GM23338 (cell line): Measurements from ENCODE around the gene KAZN.

Experiments used
- CREB1 ChIP-seq: fragments of 250-450 bp; sonication (Bioruptor Pico); IDR thresholded peaks from 2 replicates; pipeline ENCODE4 v1.5.0; 2020; ENCODE audit warnings: low read depth, mild to moderate bottlenecking, moderate library complexity
- CTCF ChIP-seq, 2 experiments: fragments of 200-600 bp in 1 of 2; sonication (generic) in 1 of 2; conservative IDR thresholded peaks; 2 replicates each; pipeline versions ENCODE4 v1.5.1 to v1.6.1; 2016 to 2017; ENCODE audit warnings: antibody characterized with exemption in 2 of 2, low read depth in 2 of 2, mild to moderate bottlenecking in 2 of 2, moderate library complexity in 1 of 2
- EZH2 ChIP-seq: fragments of 200-600 bp; sonication (generic); IDR thresholded peaks from one replicate; pipeline ENCODE4 v1.8.0; 2017; ENCODE audit warnings: antibody characterized with exemption, mild to moderate bottlenecking, low read depth; ENCODE audit not compliant: unreplicated experiment
- EZH2phosphoT487 ChIP-seq: fragments of 200-600 bp; sonication (generic); IDR thresholded peaks from one replicate; pipeline ENCODE4 v1.8.1; 2018; ENCODE audit warnings: antibody characterized with exemption; ENCODE audit not compliant: unreplicated experiment
- JUNB ChIP-seq: IDR thresholded peaks from one replicate; pipeline ENCODE4 v1.6.1; 2016; ENCODE audit warnings: antibody characterized with exemption; ENCODE audit not compliant: unreplicated experiment
- NANOG ChIP-seq: IDR thresholded peaks from 2 replicates; pipeline ENCODE4 v1.6.1; 2016; ENCODE audit warnings: antibody characterized with exemption, borderline replicate concordance
- POLR2AphosphoS5 ChIP-seq: IDR thresholded peaks from 2 replicates; pipeline ENCODE4 v1.6.1; 2016; ENCODE audit warnings: antibody characterized with exemption, low read depth
- STAT1 ChIP-seq: IDR thresholded peaks from one replicate; pipeline ENCODE4 v1.6.1; 2016; ENCODE audit warnings: antibody characterized with exemption; ENCODE audit not compliant: unreplicated experiment
- ZNF114 ChIP-seq: fragments of 250-450 bp; sonication (Bioruptor Pico); IDR thresholded peaks from 2 replicates; pipeline ENCODE4 v1.5.0; 2020; ENCODE audit warnings: mild to moderate bottlenecking, moderate library complexity
- ZNF331 ChIP-seq: fragments of 250-450 bp; sonication (Bioruptor Pico); IDR thresholded peaks from 2 replicates; pipeline ENCODE4 v1.5.0; 2020; ENCODE audit warnings: low read depth, mild to moderate bottlenecking, moderate library complexity
- ZNF462 ChIP-seq: fragments of 250-450 bp; sonication (Bioruptor Pico); IDR thresholded peaks from 2 replicates; pipeline ENCODE4 v1.5.0; 2020; ENCODE audit warnings: mild to moderate bottlenecking, moderate library complexity
- TF ChIP-seq, protein P1 (sequence below): IDR thresholded peaks from one replicate; pipeline ENCODE4 v1.6.1; 2018; ENCODE audit warnings: antibody characterized with exemption; ENCODE audit not compliant: unreplicated experiment
- TF ChIP-seq, protein P2 (sequence below): IDR thresholded peaks from 2 replicates; pipeline ENCODE4 v1.6.1; 2016; ENCODE audit warnings: antibody characterized with exemption

DNA sequence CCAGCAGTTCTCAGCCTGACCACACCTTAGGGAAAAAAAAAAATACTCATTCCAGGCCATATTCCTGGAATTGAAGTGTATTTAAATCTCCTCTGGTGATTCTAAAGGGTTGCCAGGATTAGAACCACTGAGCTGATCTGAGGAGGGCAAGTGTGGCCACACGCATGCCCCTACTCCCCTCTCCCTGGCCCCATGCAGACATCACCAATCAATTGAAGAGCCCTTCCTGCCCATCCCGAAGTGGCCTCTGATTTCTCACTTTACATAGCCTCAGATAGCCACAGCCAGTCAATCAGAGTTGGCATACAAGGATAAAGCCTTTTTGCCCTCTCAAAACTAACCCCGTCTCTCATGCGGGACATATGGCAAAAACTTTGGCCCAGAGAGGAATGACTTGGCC lies 470.5 kb downstream of the KAZN start:
- TF ChIP-seq CTCF (conservative IDR thresholded peaks at IDR 0.05; ENCODE audit: low read depth in 2 of 2) (no peak), EZH2 (no peak), JUNB (no peak), CREB1 (CRISPR knock-in tag) (no peak), STAT1 (no peak), POLR2AphosphoS5 (no peak), ZNF331 (no peak), ZNF462 (CRISPR knock-in tag) (no peak), ZNF114 (no peak), NANOG (no peak), EZH2phosphoT487 (no peak)
- TF ChIP-seq, protein P1, sequence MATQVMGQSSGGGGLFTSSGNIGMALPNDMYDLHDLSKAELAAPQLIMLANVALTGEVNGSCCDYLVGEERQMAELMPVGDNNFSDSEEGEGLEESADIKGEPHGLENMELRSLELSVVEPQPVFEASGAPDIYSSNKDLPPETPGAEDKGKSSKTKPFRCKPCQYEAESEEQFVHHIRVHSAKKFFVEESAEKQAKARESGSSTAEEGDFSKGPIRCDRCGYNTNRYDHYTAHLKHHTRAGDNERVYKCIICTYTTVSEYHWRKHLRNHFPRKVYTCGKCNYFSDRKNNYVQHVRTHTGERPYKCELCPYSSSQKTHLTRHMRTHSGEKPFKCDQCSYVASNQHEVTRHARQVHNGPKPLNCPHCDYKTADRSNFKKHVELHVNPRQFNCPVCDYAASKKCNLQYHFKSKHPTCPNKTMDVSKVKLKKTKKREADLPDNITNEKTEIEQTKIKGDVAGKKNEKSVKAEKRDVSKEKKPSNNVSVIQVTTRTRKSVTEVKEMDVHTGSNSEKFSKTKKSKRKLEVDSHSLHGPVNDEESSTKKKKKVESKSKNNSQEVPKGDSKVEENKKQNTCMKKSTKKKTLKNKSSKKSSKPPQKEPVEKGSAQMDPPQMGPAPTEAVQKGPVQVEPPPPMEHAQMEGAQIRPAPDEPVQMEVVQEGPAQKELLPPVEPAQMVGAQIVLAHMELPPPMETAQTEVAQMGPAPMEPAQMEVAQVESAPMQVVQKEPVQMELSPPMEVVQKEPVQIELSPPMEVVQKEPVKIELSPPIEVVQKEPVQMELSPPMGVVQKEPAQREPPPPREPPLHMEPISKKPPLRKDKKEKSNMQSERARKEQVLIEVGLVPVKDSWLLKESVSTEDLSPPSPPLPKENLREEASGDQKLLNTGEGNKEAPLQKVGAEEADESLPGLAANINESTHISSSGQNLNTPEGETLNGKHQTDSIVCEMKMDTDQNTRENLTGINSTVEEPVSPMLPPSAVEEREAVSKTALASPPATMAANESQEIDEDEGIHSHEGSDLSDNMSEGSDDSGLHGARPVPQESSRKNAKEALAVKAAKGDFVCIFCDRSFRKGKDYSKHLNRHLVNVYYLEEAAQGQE, result no peak
- TF ChIP-seq, protein P2, sequence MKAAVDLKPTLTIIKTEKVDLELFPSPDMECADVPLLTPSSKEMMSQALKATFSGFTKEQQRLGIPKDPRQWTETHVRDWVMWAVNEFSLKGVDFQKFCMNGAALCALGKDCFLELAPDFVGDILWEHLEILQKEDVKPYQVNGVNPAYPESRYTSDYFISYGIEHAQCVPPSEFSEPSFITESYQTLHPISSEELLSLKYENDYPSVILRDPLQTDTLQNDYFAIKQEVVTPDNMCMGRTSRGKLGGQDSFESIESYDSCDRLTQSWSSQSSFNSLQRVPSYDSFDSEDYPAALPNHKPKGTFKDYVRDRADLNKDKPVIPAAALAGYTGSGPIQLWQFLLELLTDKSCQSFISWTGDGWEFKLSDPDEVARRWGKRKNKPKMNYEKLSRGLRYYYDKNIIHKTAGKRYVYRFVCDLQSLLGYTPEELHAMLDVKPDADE, result no peak
